HEK293 (cell line): ENCODE results near the gene MRO.

Experiments used
- CTCF ChIA-PET: fragments of 350-600 bp; formaldehyde crosslinking; extraction: SDS; loops from one replicate; lab custom pipeline; 2021; ENCODE audit warnings: antibody characterized with exemption; lab: Yijun Ruan, JAX
- POLR2A ChIA-PET: fragments of 300-600 bp; formaldehyde crosslinking; extraction: SDS; loops from one replicate; lab custom pipeline; 2020; ENCODE audit warnings: antibody characterized with exemption, inconsistent platforms; lab: Yijun Ruan, JAX
- H3K27ac ChIP-seq: fragments of 200-500 bp; sonication (Bioruptor generic); 2 replicates; pipeline ENCODE4 v1.5.1; 2014; ENCODE audit warnings: low read depth, low read length, control low read depth, inconsistent platforms; ENCODE audit errors: extremely low read depth
- H3K36me3 ChIP-seq, 2 experiments: fragments of 200-500 bp in 1 of 2; sonication (Bioruptor generic) in 1 of 2; 1 replicate in 1 of 2; 2 replicates in 1 of 2; pipeline ENCODE4 v1.5.1; 2014 to 2017; ENCODE audit warnings: inconsistent platforms in 2 of 2, low read length in 2 of 2; ENCODE audit not compliant: control insufficient read depth in 2 of 2, insufficient read depth in 1 of 2
- H3K4me1 ChIP-seq: fragments of 200-500 bp; sonication (Bioruptor generic); 2 replicates; pipeline ENCODE4 v1.5.1; 2014; ENCODE audit warnings: mild to moderate bottlenecking, low read length, inconsistent platforms; ENCODE audit not compliant: control insufficient read depth, insufficient read depth
- H3K4me3 ChIP-seq: 2 replicates; pipeline ENCODE4 v1.5.1; 2011; ENCODE audit warnings: low read depth, mild to moderate bottlenecking, control low read depth, low read length, moderate library complexity
- H3K9me3 ChIP-seq: fragments of 200-500 bp; sonication (Bioruptor generic); 2 replicates; pipeline ENCODE4 v1.5.1; 2014; ENCODE audit warnings: low read depth, low read length, inconsistent platforms; ENCODE audit not compliant: control insufficient read depth, insufficient read depth
- BCL11A ChIP-seq: fragments of 450-650 bp; formaldehyde crosslinking; IDR thresholded peaks from 2 replicates; pipeline ENCODE4 v1.5.1; 2016; ENCODE audit warnings: low read depth, missing biosample characterization, missing genetic modification characterization
- EGR2 ChIP-seq: fragments of 450-650 bp; formaldehyde crosslinking; IDR thresholded peaks from 2 replicates; pipeline ENCODE4 v1.5.1; 2016; ENCODE audit warnings: low read depth, missing biosample characterization, missing genetic modification characterization
- TRIM28 ChIP-seq: IDR thresholded peaks from 2 replicates; pipeline ENCODE4 v1.6.1; 2011; ENCODE audit warnings: low read length, control low read depth, borderline replicate concordance
- ZBTB17 ChIP-seq: fragments of 450-650 bp; formaldehyde crosslinking; IDR thresholded peaks from 2 replicates; pipeline ENCODE4 v1.5.1; 2016; ENCODE audit warnings: missing biosample characterization, missing genetic modification characterization
- ZBTB48 ChIP-seq: fragments of 450-650 bp; formaldehyde crosslinking; IDR thresholded peaks from 2 replicates; pipeline ENCODE4 v1.5.1; 2016; ENCODE audit warnings: missing biosample characterization, missing genetic modification characterization
- ZFHX2 ChIP-seq: fragments of 450-650 bp; formaldehyde crosslinking; conservative IDR thresholded peaks from 2 replicates; pipeline ENCODE4 v1.5.1; 2016; ENCODE audit warnings: missing biosample characterization, missing genetic modification characterization
- ZFP37 ChIP-seq: fragments of 450-650 bp; formaldehyde crosslinking; IDR thresholded peaks from 2 replicates; pipeline ENCODE4 v1.5.1; 2016; ENCODE audit warnings: missing biosample characterization, missing genetic modification characterization
- ZNF19 ChIP-seq: fragments of 450-650 bp; formaldehyde crosslinking; IDR thresholded peaks from 2 replicates; pipeline ENCODE4; 2016; ENCODE audit warnings: missing biosample characterization, missing genetic modification characterization, low read depth
- ZNF24 ChIP-seq: fragments of 450-650 bp; formaldehyde crosslinking; IDR thresholded peaks from 2 replicates; pipeline ENCODE4 v1.5.1; 2016; ENCODE audit warnings: missing biosample characterization, missing genetic modification characterization
- ZNF311 ChIP-seq: fragments of 450-650 bp; formaldehyde crosslinking; IDR thresholded peaks from 2 replicates; pipeline ENCODE4 v1.5.1; 2017; ENCODE audit warnings: missing biosample characterization, missing genetic modification characterization, borderline replicate concordance
- ZNF521 ChIP-seq: fragments of 450-650 bp; formaldehyde crosslinking; IDR thresholded peaks from 2 replicates; pipeline ENCODE4 v1.5.1; 2017; ENCODE audit warnings: missing biosample characterization, mild to moderate bottlenecking, missing genetic modification characterization
- ZNF530 ChIP-seq: fragments of 450-650 bp; formaldehyde crosslinking; IDR thresholded peaks from 2 replicates; pipeline ENCODE4 v1.5.1; 2016; ENCODE audit warnings: low read depth, missing biosample characterization, missing genetic modification characterization
- ZNF555 ChIP-seq: fragments of 450-650 bp; formaldehyde crosslinking; conservative IDR thresholded peaks from 2 replicates; pipeline ENCODE4 v1.5.1; 2017; ENCODE audit warnings: missing biosample characterization, mild to moderate bottlenecking, missing genetic modification characterization, inconsistent platforms
- ZNF621 ChIP-seq: fragments of 450-650 bp; formaldehyde crosslinking; IDR thresholded peaks from 2 replicates; pipeline ENCODE4 v1.5.1; 2017; ENCODE audit warnings: missing biosample characterization, missing genetic modification characterization
- ZNF664 ChIP-seq: fragments of 450-650 bp; formaldehyde crosslinking; IDR thresholded peaks from 2 replicates; pipeline ENCODE4 v1.5.1; 2016; ENCODE audit warnings: missing biosample characterization, missing genetic modification characterization
- ZNF837 ChIP-seq: fragments of 450-650 bp; formaldehyde crosslinking; IDR thresholded peaks from 2 replicates; pipeline ENCODE4 v1.5.1; 2016; ENCODE audit warnings: missing biosample characterization, missing genetic modification characterization
- TF ChIP-seq, protein P1 (sequence below): fragments of 450-650 bp; formaldehyde crosslinking; IDR thresholded peaks from 2 replicates; pipeline ENCODE4 v1.5.1; 2016; ENCODE audit warnings: missing biosample characterization, missing genetic modification characterization, borderline replicate concordance
- TF ChIP-seq, protein P2 (sequence below): fragments of 450-650 bp; formaldehyde crosslinking; IDR thresholded peaks from 2 replicates; pipeline ENCODE4 v1.5.1; 2017; ENCODE audit warnings: missing biosample characterization, missing genetic modification characterization
- TF ChIP-seq, protein P3 (sequence below): fragments of 450-650 bp; formaldehyde crosslinking; IDR thresholded peaks from 2 replicates; pipeline ENCODE4 v1.5.1; 2016; ENCODE audit warnings: missing biosample characterization, missing genetic modification characterization
- TF ChIP-seq, protein P4 (sequence below): fragments of 450-650 bp; formaldehyde crosslinking; IDR thresholded peaks from 2 replicates; pipeline ENCODE4 v1.5.1; 2016; ENCODE audit warnings: missing biosample characterization, missing genetic modification characterization, low read depth

Gene MRO

DNA sequence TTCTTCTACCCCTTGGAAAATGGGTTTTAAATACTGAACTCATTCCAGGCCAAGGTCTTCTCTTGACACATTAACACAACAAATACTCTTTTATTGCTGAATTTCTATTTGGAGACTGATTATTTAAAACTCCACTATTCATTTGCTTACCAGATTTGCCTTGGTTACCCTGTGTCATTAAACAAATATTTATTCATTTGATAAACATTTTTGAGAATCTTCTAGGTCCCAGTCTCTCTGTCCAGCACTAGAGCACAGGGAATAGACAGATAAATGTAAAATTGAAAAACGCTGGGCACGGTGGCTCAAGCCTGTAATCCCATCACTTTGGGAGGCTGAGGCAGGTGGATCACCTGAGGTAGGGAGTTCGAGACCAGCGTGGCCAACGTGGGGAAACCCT is 9.8 kb upstream of the MRO start (continued):
- TF ChIP-seq, protein P1, sequence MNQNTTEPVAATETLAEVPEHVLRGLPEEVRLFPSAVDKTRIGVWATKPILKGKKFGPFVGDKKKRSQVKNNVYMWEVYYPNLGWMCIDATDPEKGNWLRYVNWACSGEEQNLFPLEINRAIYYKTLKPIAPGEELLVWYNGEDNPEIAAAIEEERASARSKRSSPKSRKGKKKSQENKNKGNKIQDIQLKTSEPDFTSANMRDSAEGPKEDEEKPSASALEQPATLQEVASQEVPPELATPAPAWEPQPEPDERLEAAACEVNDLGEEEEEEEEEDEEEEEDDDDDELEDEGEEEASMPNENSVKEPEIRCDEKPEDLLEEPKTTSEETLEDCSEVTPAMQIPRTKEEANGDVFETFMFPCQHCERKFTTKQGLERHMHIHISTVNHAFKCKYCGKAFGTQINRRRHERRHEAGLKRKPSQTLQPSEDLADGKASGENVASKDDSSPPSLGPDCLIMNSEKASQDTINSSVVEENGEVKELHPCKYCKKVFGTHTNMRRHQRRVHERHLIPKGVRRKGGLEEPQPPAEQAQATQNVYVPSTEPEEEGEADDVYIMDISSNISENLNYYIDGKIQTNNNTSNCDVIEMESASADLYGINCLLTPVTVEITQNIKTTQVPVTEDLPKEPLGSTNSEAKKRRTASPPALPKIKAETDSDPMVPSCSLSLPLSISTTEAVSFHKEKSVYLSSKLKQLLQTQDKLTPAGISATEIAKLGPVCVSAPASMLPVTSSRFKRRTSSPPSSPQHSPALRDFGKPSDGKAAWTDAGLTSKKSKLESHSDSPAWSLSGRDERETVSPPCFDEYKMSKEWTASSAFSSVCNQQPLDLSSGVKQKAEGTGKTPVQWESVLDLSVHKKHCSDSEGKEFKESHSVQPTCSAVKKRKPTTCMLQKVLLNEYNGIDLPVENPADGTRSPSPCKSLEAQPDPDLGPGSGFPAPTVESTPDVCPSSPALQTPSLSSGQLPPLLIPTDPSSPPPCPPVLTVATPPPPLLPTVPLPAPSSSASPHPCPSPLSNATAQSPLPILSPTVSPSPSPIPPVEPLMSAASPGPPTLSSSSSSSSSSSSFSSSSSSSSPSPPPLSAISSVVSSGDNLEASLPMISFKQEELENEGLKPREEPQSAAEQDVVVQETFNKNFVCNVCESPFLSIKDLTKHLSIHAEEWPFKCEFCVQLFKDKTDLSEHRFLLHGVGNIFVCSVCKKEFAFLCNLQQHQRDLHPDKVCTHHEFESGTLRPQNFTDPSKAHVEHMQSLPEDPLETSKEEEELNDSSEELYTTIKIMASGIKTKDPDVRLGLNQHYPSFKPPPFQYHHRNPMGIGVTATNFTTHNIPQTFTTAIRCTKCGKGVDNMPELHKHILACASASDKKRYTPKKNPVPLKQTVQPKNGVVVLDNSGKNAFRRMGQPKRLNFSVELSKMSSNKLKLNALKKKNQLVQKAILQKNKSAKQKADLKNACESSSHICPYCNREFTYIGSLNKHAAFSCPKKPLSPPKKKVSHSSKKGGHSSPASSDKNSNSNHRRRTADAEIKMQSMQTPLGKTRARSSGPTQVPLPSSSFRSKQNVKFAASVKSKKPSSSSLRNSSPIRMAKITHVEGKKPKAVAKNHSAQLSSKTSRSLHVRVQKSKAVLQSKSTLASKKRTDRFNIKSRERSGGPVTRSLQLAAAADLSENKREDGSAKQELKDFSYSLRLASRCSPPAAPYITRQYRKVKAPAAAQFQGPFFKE (tag by site-specific recombination): no peak
- TF ChIP-seq ZNF664 (tag by site-specific recombination): no peak

DNA sequence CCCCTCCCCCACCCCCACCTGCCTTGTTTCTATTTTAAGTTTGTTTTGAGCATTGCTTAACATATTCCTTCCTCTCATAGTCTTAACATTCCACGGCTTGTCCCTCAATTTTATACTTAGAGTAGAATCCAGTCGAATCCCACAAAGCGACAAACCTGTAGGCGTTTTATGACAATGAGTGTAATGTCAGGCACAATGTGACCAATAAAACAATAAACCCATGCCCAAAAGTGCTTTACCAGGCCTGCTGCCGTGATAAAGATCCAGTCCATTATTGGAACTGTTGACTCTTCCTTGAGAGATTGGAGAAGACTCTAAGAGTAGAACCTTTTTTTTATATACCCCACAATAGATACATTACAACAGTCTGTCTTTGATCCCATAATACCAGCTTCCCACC is 6.2 kb upstream of the MRO start:
- no peaks in the 10 kb centered on the region for H3K36me3 ChIP-seq
- ChIA-PET CTCF (no interaction called here), POLR2A (no interaction called here)
- no peak overlapping the region for H3K4me3 ChIP-seq
- TF ChIP-seq ZFHX2: peak; percentile 16; the same call in 1 of the 2 replicates
- no peak for TF ChIP-seq EGR2
- TF ChIP-seq ZNF555: no peak
- no peak for TF ChIP-seq ZFP37
- TF ChIP-seq TRIM28: no peak
- 0 out of 2 replicates have a peak, but pooled peaks cover 3% of the 10 kb centered on the region for H3K4me1 ChIP-seq
- no peak overlapping the region for H3K27ac ChIP-seq
- no peaks in the 10 kb centered on the region for H3K9me3 ChIP-seq

DNA sequence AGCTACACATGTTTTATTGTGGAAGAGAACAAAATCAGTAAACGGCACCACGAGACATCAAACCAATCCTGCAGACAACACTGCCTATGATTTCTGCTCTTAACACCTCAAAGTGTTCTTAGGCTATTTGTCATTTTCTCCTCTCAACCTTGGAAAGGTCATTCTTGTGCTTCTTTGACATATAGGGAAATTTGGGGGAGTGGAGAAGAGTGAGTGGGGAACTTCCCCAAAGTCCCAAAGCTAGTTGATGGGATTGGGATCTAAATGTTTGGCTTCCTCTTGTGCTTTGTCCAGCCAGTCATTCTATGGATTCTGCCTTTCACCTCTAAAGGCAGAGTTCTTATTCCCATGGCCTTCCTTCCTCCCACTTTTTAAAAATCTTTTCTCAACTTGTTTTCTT is 5.8 kb upstream of the MRO start:
- CTCF ChIA-PET: interaction anchor here (0.6 kb wide), 1 partner anchor 188 kb away, joined by 4 read pairs; no protein-coding TSS in a partner anchor
- Histone ChIP-seq H3K9me3 (no peaks in the 10 kb centered on the region), H3K27ac (no peak overlapping the region), H3K4me3 (no peak overlapping the region), H3K36me3 (no peaks in the 10 kb centered on the region)
- no peak for TF ChIP-seq BCL11A (tag by site-specific recombination)
- TF ChIP-seq, protein P2, sequence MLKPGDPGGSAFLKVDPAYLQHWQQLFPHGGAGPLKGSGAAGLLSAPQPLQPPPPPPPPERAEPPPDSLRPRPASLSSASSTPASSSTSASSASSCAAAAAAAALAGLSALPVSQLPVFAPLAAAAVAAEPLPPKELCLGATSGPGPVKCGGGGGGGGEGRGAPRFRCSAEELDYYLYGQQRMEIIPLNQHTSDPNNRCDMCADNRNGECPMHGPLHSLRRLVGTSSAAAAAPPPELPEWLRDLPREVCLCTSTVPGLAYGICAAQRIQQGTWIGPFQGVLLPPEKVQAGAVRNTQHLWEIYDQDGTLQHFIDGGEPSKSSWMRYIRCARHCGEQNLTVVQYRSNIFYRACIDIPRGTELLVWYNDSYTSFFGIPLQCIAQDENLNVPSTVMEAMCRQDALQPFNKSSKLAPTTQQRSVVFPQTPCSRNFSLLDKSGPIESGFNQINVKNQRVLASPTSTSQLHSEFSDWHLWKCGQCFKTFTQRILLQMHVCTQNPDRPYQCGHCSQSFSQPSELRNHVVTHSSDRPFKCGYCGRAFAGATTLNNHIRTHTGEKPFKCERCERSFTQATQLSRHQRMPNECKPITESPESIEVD (tag by site-specific recombination): no peak
- no peak for TF ChIP-seq ZNF521 (tag by site-specific recombination)
- no peak for TF ChIP-seq ZNF837 (tag by site-specific recombination)
- TF ChIP-seq, protein P3, sequence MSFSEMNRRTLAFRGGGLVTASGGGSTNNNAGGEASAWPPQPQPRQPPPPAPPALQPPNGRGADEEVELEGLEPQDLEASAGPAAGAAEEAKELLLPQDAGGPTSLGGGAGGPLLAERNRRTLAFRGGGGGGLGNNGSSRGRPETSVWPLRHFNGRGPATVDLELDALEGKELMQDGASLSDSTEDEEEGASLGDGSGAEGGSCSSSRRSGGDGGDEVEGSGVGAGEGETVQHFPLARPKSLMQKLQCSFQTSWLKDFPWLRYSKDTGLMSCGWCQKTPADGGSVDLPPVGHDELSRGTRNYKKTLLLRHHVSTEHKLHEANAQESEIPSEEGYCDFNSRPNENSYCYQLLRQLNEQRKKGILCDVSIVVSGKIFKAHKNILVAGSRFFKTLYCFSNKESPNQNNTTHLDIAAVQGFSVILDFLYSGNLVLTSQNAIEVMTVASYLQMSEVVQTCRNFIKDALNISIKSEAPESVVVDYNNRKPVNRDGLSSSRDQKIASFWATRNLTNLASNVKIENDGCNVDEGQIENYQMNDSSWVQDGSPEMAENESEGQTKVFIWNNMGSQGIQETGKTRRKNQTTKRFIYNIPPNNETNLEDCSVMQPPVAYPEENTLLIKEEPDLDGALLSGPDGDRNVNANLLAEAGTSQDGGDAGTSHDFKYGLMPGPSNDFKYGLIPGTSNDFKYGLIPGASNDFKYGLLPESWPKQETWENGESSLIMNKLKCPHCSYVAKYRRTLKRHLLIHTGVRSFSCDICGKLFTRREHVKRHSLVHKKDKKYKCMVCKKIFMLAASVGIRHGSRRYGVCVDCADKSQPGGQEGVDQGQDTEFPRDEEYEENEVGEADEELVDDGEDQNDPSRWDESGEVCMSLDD (tag by site-specific recombination): no peak
- TF ChIP-seq, protein P4, sequence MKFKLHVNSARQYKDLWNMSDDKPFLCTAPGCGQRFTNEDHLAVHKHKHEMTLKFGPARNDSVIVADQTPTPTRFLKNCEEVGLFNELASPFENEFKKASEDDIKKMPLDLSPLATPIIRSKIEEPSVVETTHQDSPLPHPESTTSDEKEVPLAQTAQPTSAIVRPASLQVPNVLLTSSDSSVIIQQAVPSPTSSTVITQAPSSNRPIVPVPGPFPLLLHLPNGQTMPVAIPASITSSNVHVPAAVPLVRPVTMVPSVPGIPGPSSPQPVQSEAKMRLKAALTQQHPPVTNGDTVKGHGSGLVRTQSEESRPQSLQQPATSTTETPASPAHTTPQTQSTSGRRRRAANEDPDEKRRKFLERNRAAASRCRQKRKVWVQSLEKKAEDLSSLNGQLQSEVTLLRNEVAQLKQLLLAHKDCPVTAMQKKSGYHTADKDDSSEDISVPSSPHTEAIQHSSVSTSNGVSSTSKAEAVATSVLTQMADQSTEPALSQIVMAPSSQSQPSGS: no peak
- TF ChIP-seq ZNF621 (tag by site-specific recombination): no peak
- no peak for TF ChIP-seq ZNF19 (tag by site-specific recombination)
- TF ChIP-seq ZNF311 (tag by site-specific recombination): no peak
- TF ChIP-seq ZNF555: no peak
- TF ChIP-seq ZBTB48: no peak
- no peak for TF ChIP-seq ZNF24 (tag by site-specific recombination)
- no peak for TF ChIP-seq ZNF530
- TF ChIP-seq ZBTB17 (tag by site-specific recombination): no peak
- TF ChIP-seq, all 188 proteins: peak for 0
- 0 out of 2 replicates have a peak, but pooled peaks cover 3% of the 10 kb centered on the region for H3K4me1 ChIP-seq
- POLR2A ChIA-PET: interaction anchor here (0.6 to 0.7 kb wide), 2 partner anchors 18 to 184 kb away, joined by 3 to 5 read pairs; no protein-coding TSS in a partner anchor
